NCI-H128 (cell line): ENCODE data around the gene KLHL11.

Source experiments
- DNase-seq: peaks from one replicate; lab custom pipeline; 2025; ENCODE audit not compliant: unreplicated experiment; lab: John Stamatoyannopoulos, UW

KLHL11 gene

GRCh38 chr17:41811549-41812380 is 53.5 kb downstream of the KLHL11 start, which contains the start of gene P3H4:
Gene P3H4 (minus strand): TSS chr17:41811949. CDS start chr17:41811915, 34 bp downstream.
- peak; percentile 44 for DNase-seq

DNA sequence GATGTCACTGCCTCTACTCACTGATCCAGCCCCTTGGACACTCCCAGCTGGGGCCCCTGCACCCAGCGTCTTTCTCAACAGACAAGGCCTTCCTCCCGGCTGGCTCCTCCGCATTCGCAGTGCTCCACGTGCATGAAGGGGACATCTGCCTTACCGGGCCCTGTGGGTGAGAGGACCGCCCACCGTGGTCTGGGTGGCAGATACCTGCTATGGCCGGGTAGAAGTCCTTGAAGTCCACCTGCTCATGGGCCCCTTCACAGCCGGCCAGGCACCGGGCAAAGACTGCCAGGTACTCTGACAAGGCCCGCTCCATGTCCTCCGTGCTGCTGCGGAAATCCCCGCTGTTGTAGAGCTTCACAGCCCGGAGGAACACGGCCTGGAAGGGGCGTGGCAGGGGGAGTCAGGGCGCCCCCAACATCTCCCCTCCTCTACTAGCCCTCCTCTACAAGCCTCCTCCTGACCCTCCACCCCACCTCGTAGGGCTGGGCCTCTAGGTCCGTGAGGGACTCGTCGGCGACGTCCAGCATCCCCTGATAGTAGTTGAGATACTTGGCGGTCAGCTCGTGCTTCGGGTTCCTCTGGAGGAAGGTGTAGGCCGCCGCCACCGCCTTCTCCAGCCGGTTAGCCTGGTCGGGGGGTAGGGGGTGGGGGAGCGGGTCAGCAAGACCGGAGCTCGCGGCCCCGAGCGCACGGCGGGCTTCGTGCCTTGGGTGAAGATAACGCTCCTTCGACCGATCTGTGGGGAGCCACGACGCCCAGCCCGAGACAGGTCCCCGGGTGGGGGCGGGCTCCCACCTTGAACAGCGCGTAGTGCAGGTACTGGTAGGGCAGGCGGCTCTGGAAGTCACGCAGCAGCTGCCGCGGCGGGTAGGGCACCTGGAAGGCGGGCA is 54.3 kb downstream of the KLHL11 start:
- DNase-seq: no peak

- no peak for DNase-seq
These were observed 58.4 kb downstream of the KLHL11 start for GRCh38 chr17:41806685-41807445.
